ENCODE data around the gene CPD.

- no peak for TF ChIP-seq EZH2phosphoT487 (IDR thresholded peaks at IDR 0.05; ENCODE audit: insufficient read depth, low read depth)
- no peak for TF ChIP-seq EZH2 (IDR thresholded peaks at IDR 0.05; ENCODE audit: insufficient read depth, poor library complexity, severe bottlenecking)
These were observed 21.3 kb upstream of the CPD start for GRCh38 chr17:30357476-30357875.
